Right lobe of liver (tissue), 4 donors: Measurements from ENCODE around the gene TIMM23.

Source experiments
- POLR2A ChIP-seq: fragments of 450-650 bp; IDR thresholded peaks from one replicate; pipeline ENCODE4 v1.6.1; 2017; ENCODE audit warnings: antibody characterized with exemption, mild to moderate bottlenecking
- TF ChIP-seq, protein P1 (sequence below), 4 donors: fragments of 200-600 bp in 3 of 4; fragments of 450-650 bp in 1 of 4; IDR thresholded peaks; one replicate each; pipeline versions ENCODE4 v1.5.1 to v1.8.0; 2016 to 2022; ENCODE audit warnings: antibody characterized with exemption in 4 of 4, mild to moderate bottlenecking in 2 of 4
- donor health status: DM: no; HTN: no; CAD: no.
- donor health status: DM: no; HTN: no; CAD: no.
- donor health status: DM: no; HTN: yes; CAD: no.

DNA sequence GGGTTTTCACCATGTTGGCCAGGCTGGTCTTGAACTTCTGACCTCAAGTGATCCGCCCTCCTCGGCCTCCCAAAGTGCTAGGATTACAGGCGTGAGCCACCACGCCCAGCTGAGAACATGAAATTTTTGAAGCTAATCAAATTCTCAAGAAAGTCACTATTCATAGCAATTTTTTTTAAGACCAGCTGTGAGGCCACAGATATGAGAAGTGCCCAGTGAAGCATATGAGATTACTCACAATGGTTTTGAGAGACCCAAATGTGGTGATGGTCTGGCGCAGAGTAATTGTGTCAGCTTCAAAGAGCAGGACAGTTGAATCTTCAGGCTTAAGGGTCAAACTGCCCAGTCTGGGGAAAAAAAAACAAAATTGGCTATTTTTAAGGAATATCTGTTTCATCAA is 41.9 kb downstream of the TIMM23 start:
- TF ChIP-seq, protein P1, sequence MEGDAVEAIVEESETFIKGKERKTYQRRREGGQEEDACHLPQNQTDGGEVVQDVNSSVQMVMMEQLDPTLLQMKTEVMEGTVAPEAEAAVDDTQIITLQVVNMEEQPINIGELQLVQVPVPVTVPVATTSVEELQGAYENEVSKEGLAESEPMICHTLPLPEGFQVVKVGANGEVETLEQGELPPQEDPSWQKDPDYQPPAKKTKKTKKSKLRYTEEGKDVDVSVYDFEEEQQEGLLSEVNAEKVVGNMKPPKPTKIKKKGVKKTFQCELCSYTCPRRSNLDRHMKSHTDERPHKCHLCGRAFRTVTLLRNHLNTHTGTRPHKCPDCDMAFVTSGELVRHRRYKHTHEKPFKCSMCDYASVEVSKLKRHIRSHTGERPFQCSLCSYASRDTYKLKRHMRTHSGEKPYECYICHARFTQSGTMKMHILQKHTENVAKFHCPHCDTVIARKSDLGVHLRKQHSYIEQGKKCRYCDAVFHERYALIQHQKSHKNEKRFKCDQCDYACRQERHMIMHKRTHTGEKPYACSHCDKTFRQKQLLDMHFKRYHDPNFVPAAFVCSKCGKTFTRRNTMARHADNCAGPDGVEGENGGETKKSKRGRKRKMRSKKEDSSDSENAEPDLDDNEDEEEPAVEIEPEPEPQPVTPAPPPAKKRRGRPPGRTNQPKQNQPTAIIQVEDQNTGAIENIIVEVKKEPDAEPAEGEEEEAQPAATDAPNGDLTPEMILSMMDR (IDR thresholded peaks at IDR 0.05), result no peak
- no peak for TF ChIP-seq POLR2A
